Panc1 (cell line): ENCODE measurements around the gene TRIO. TPM values are rescaled to one million over a fixed set of nuclear protein-coding genes. Genes with fewer than 3 reads are reported as not detected.
A peak's percentile ranks its signal among the peaks of the same experiment; 100 is the strongest.

Experiments
- ATAC-seq: fragments of 200-7000 bp; cut with Tn5 transposase; 2 replicates; pipeline ENCODE4 v1.9.1; 2020; ENCODE audit warnings: mild to moderate bottlenecking, moderate library complexity
- BruUV-seq: library from RNA; stranded (reverse); fragments of 400-500 nt; replicated peaks from 2 replicates; lab custom pipeline; 2021; lab: Mats Ljungman, UMichigan
- CTCF ChIA-PET: fragments of 300-600 bp; sonication (Branson Sonifier 250); formaldehyde crosslinking; loops from one replicate; lab custom pipeline; 2022; ENCODE audit warnings: antibody characterized with exemption; lab: Charles Lee
- POLR2A ChIA-PET: fragments of 300-600 bp; sonication (Branson Sonifier 250); formaldehyde crosslinking; loops from one replicate; lab custom pipeline; 2022; ENCODE audit warnings: antibody characterized with exemption; lab: Charles Lee
- DNase-seq: peaks from one replicate; pipeline ENCODE4 v3.0.0-alpha.2; 2010; ENCODE audit warnings: low read depth, low spot score
- H3K27ac ChIP-seq: 2 replicates; pipeline ENCODE4 v1.5.1; 2011; ENCODE audit warnings: mild to moderate bottlenecking, low read length, inconsistent platforms
- H3K27me3 ChIP-seq: fragments of 200-500 bp; sonication (Bioruptor generic); 2 replicates; pipeline ENCODE4 v1.6.0; 2014; ENCODE audit warnings: low read length, inconsistent platforms; ENCODE audit not compliant: control insufficient read depth, insufficient read depth
- H3K36me3 ChIP-seq: fragments of 200-500 bp; sonication (Bioruptor generic); 2 replicates; pipeline ENCODE4 v1.5.1; 2014; ENCODE audit warnings: inconsistent platforms, mild to moderate bottlenecking, low read length, moderate library complexity; ENCODE audit not compliant: control insufficient read depth, insufficient read depth
- H3K4me1 ChIP-seq: 2 replicates; pipeline ENCODE4 v1.5.1; 2011; ENCODE audit warnings: inconsistent platforms, mild to moderate bottlenecking, low read length, moderate library complexity; ENCODE audit not compliant: control insufficient read depth, insufficient read depth
- H3K4me3 ChIP-seq, 2 experiments: 2 replicates each; pipeline ENCODE4 v1.5.1; 2011 to 2012; ENCODE audit warnings: low read depth in 2 of 2, low read length in 2 of 2, mild to moderate bottlenecking in 2 of 2, inconsistent platforms in 1 of 2, moderate library complexity in 1 of 2
- H3K9me3 ChIP-seq: fragments of 200-500 bp; sonication (Bioruptor generic); 2 replicates; pipeline ENCODE4 v1.5.1; 2014; ENCODE audit warnings: low read depth, mild to moderate bottlenecking, inconsistent platforms, low read length, moderate library complexity; ENCODE audit not compliant: control insufficient read depth, insufficient read depth
- POLR2AphosphoS5 ChIP-seq: IDR thresholded peaks from 2 replicates; pipeline ENCODE4 v1.6.1; 2012; ENCODE audit warnings: mild to moderate bottlenecking, low read depth, low read length, moderate library complexity
- SIN3A ChIP-seq: IDR thresholded peaks from 2 replicates; pipeline ENCODE4 v1.6.1; 2012; ENCODE audit warnings: low read depth, mild to moderate bottlenecking, low read length, moderate library complexity, borderline replicate concordance; ENCODE audit not compliant: insufficient read depth
- TCF7L2 ChIP-seq: IDR thresholded peaks from 2 replicates; pipeline ENCODE4 v1.6.1; 2011; ENCODE audit warnings: mild to moderate bottlenecking, low read depth, low read length, inconsistent platforms
- in situ Hi-C: cut with HindIII; loops from 2 replicates; pipeline ENCODE4 v1.10.0; 2016; ENCODE audit warnings: low sequenced_read_pairs, low pct_unique_long_range_greater_than_20kb
- intact Hi-C: fragments of 100-400 bp; cut with micrococcal nuclease; formaldehyde crosslinking; loops from one replicate; pipeline ENCODE4 v1.10.0; 2022; ENCODE audit not compliant: unreplicated experiment
- total RNA-seq: library from RNA; stranded (reverse); gene quantifications from one replicate; pipeline ENCODE4 v1.2.1, GENCODE V29; 2021; ENCODE audit not compliant: unreplicated experiment
- TF ChIP-seq, protein P1 (sequence below): fragments of 450-650 bp; IDR thresholded peaks from 2 replicates; pipeline ENCODE4 v1.5.1; 2017; ENCODE audit warnings: mild to moderate bottlenecking
- TF ChIP-seq, protein P2 (sequence below), 2 experiments: IDR thresholded peaks; 2 replicates each; pipeline ENCODE4 v1.6.1; 2011 to 2012; ENCODE audit warnings: low read depth in 2 of 2, control low read depth in 1 of 2, low read length in 1 of 2, mild to moderate bottlenecking in 1 of 2, moderate library complexity in 1 of 2; ENCODE audit not compliant: insufficient read depth in 1 of 2

The TRIO gene
- total RNA-seq, 1 experiment from 2014 or later: 349 TPM

DNA sequence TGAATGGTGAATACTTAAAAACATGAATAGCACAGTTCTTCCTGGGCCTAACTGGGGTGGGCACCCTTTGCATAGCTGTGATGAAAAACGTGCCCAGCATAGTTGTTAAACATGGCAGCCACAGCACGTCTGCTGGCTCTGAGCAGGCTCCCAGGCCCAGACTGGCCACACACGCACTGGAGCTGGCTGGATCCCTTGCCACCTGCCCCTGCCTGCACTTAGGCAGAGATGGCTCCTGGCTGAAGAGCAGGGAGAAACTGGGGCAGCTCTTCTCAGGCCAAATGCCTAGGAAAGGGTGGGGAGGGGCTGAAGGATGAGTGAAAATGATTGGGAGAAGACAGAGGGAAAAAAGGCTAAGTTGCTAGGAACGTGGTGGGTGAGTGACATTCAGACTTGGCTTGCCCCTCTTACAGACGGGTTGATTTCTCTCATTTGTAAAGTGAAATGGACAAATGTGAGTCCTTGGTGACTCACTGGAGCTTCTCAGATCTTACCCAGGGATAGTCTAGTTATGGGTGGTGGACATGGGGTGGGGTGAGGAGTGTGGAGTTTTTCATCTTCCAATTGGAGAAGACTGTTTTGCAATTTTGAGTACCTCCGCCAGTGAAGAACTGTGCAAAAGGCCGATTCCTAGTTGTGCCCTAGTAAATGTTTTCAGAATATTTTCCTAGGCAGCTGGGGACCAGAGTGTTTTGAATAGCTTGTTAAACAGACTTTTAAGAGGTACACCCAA, 42.4 kb downstream of the TRIO start:
- intact Hi-C loops (loop anchor here (5.0 kb wide), 1 partner anchor 677 kb away; no protein-coding TSS in a partner anchor), in situ Hi-C loops (no loop called here)
- Histone ChIP-seq H3K4me1 (peaks cover 99% of the 10 kb centered on the region), H3K9me3 (no peaks in the 10 kb centered on the region), H3K4me3 (peak overlapping the region in 1 of 2 experiments; percentile 9; a peak in 2 of 4 replicates), H3K27ac (peak overlapping the region; percentile 99), H3K27me3 (no peaks in the 10 kb centered on the region), H3K36me3 (no peaks in the 10 kb centered on the region; the same call in 1 of the 2 replicates)
- ATAC-seq (peak; percentile 15), DNase-seq (no peak)
- TF ChIP-seq TCF7L2 (no peak), SIN3A (no peak), POLR2AphosphoS5 (no peak; the same call in 1 of the 2 replicates)
- TF ChIP-seq, protein P1, sequence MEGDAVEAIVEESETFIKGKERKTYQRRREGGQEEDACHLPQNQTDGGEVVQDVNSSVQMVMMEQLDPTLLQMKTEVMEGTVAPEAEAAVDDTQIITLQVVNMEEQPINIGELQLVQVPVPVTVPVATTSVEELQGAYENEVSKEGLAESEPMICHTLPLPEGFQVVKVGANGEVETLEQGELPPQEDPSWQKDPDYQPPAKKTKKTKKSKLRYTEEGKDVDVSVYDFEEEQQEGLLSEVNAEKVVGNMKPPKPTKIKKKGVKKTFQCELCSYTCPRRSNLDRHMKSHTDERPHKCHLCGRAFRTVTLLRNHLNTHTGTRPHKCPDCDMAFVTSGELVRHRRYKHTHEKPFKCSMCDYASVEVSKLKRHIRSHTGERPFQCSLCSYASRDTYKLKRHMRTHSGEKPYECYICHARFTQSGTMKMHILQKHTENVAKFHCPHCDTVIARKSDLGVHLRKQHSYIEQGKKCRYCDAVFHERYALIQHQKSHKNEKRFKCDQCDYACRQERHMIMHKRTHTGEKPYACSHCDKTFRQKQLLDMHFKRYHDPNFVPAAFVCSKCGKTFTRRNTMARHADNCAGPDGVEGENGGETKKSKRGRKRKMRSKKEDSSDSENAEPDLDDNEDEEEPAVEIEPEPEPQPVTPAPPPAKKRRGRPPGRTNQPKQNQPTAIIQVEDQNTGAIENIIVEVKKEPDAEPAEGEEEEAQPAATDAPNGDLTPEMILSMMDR: no peak
- TF ChIP-seq, protein P2, sequence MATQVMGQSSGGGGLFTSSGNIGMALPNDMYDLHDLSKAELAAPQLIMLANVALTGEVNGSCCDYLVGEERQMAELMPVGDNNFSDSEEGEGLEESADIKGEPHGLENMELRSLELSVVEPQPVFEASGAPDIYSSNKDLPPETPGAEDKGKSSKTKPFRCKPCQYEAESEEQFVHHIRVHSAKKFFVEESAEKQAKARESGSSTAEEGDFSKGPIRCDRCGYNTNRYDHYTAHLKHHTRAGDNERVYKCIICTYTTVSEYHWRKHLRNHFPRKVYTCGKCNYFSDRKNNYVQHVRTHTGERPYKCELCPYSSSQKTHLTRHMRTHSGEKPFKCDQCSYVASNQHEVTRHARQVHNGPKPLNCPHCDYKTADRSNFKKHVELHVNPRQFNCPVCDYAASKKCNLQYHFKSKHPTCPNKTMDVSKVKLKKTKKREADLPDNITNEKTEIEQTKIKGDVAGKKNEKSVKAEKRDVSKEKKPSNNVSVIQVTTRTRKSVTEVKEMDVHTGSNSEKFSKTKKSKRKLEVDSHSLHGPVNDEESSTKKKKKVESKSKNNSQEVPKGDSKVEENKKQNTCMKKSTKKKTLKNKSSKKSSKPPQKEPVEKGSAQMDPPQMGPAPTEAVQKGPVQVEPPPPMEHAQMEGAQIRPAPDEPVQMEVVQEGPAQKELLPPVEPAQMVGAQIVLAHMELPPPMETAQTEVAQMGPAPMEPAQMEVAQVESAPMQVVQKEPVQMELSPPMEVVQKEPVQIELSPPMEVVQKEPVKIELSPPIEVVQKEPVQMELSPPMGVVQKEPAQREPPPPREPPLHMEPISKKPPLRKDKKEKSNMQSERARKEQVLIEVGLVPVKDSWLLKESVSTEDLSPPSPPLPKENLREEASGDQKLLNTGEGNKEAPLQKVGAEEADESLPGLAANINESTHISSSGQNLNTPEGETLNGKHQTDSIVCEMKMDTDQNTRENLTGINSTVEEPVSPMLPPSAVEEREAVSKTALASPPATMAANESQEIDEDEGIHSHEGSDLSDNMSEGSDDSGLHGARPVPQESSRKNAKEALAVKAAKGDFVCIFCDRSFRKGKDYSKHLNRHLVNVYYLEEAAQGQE (IDR thresholded peaks at IDR 0.05; ENCODE audit: insufficient read depth in 1 of 2, low read depth in 2 of 2, low read length in 1 of 2): no peak
- CTCF ChIA-PET: interaction anchor here (0.6 kb wide), 1 partner anchor 72 kb away, joined by 3 read pairs; no protein-coding TSS in a partner anchor
- TSS peak; percentile 66 for BruUV-seq
- POLR2A ChIA-PET: interaction anchor here (0.5 to 1.0 kb wide), 4 partner anchors 19 to 80 kb away, joined by 3 to 8 read pairs (median 4); no protein-coding TSS in a partner anchor

DNA sequence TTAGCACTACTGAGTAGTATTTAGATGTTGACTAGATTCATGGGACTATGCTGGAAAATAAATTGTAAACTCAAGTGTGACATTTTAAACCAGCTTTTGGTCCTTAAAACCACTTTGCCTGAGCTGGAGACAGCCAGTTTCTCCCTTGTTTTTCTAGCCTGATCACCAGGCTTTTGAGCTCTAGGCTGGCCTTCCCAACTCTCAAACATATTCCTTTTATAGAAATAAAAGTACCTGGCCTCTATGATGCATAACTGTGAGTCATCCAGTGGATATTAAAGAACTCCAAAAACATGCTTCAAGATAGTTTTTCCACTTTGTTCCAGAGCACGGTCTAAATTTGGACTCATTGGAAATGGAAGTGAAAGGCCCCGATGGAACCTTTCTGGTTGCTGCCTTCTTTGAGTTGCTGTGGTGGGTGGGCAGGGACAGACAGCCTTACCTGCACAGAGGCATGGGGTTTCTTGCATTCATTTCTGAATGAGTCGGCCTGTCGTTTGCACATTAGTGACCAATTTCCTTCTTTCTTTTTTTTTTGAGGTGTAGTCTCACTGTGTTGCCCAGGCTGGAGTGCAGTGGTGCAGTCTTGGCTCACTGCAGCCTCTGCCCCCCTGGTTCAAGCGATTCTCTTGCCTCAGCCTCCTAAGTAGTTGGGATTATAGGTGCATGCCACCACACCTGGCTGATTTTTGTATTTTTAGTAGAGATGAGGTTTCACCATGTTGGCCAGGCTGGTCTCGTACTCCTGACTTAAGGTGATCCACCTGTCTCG, 43.1 kb downstream of the TRIO start:
- peak overlapping the region; percentile 99 for H3K27ac ChIP-seq
- intact Hi-C loops: loop anchor here (5.0 kb wide), 1 partner anchor 676 kb away; no protein-coding TSS in a partner anchor
- DNase-seq (peak; percentile 83), ATAC-seq (no peak)
- no TSS peak for BruUV-seq
- peak overlapping the region in 1 of 2 experiments; percentile 9; a peak in 2 of 4 replicates for H3K4me3 ChIP-seq
- peaks cover 99% of the 10 kb centered on the region for H3K4me1 ChIP-seq
- ChIA-PET POLR2A (interaction anchor here (0.9 to 1.0 kb wide), 2 partner anchors 19 to 41 kb away, joined by 3 read pairs; no protein-coding TSS in a partner anchor), CTCF (interaction anchor here (0.6 kb wide), 1 partner anchor 73 kb away, joined by 3 read pairs; no protein-coding TSS in a partner anchor)
- no peaks in the 10 kb centered on the region for H3K27me3 ChIP-seq
- in situ Hi-C loops: no loop called here
- TF ChIP-seq POLR2AphosphoS5 (no peak), SIN3A (no peak), TCF7L2 (no peak)
- TF ChIP-seq, protein P1: no peak
- TF ChIP-seq, protein P2 (IDR thresholded peaks at IDR 0.05; ENCODE audit: insufficient read depth in 1 of 2, low read depth in 2 of 2, low read length in 1 of 2): no peak
- no peaks in the 10 kb centered on the region for H3K9me3 ChIP-seq
- H3K36me3 ChIP-seq: no peaks in the 10 kb centered on the region; the same call in 1 of the 2 replicates
